Measurements from ENCODE around the gene PSMB1. TPM values are rescaled to one million over a fixed set of nuclear protein-coding genes. Genes with fewer than 3 reads are reported as not detected.

PSMB1 gene
- total RNA-seq, 1 donor from 2014 or later = 420 TPM

DNA sequence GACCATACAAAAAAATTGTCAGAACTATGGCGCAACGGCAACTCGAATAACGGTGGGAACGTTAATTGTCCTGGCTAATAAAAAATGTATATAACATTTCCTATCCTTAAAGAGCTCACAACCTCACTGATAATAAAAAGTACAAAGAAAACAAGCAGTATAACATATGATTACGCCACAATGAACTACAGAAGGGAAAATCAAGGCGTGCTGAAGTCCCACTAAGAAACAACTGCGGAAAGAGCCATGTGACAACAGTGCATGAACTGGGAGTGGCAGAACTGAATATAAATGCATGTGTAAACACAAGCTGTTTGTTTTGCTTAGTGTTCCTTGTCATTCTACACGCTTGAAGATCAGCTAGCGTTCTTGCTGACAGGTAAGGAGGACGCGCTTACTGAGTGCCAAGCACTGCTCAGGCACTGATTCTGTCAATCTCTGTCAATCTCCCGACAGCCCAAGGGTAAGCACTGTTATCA is 466 bp upstream of the PSMB1 start:
- TF ChIP-seq, protein P1, sequence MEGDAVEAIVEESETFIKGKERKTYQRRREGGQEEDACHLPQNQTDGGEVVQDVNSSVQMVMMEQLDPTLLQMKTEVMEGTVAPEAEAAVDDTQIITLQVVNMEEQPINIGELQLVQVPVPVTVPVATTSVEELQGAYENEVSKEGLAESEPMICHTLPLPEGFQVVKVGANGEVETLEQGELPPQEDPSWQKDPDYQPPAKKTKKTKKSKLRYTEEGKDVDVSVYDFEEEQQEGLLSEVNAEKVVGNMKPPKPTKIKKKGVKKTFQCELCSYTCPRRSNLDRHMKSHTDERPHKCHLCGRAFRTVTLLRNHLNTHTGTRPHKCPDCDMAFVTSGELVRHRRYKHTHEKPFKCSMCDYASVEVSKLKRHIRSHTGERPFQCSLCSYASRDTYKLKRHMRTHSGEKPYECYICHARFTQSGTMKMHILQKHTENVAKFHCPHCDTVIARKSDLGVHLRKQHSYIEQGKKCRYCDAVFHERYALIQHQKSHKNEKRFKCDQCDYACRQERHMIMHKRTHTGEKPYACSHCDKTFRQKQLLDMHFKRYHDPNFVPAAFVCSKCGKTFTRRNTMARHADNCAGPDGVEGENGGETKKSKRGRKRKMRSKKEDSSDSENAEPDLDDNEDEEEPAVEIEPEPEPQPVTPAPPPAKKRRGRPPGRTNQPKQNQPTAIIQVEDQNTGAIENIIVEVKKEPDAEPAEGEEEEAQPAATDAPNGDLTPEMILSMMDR (IDR thresholded peaks at IDR 0.05) = no peak
- TF ChIP-seq EZH2 (IDR thresholded peaks at IDR 0.05) (no peak), EZH2phosphoT487 (IDR thresholded peaks at IDR 0.05) (no peak)
- Histone ChIP-seq H4K20me1 (ENCODE audit: low read depth) (peaks cover 55% of the 10 kb centered on the region), H3K27me3 (no peaks in the 10 kb centered on the region), H3K36me3 (peaks cover 4% of the 10 kb centered on the region), H3K9ac (no peak overlapping the region), H3K4me3 (peak overlapping the region; percentile 95), H3K4me1 (peaks cover 23% of the 10 kb centered on the region), H3K9me3 (ENCODE audit: low read depth) (no peaks in the 10 kb centered on the region), H3K4me2 (peak overlapping the region; percentile 93), H3K79me2 (ENCODE audit: low read depth) (peaks cover 86% of the 10 kb centered on the region), H2AFZ (replicated peaks) (peak overlapping the region; percentile 94), H3K27ac (no peak overlapping the region), H3F3A (ENCODE audit: low read depth) (peaks cover 13% of the 10 kb centered on the region)
- Mint-ChIP-seq H3K9me3 (no peaks in the 10 kb centered on the region), H3K27me3 (ENCODE audit: insufficient read depth, low read depth) (no peaks in the 10 kb centered on the region), H3K36me3 (peaks cover 2% of the 10 kb centered on the region), H3K4me1 (peaks cover 15% of the 10 kb centered on the region), H3K27ac (no peak overlapping the region), H3K4me3 (no peak overlapping the region)
- DNase-seq (ENCODE audit: low spot score) = no peak

DNA sequence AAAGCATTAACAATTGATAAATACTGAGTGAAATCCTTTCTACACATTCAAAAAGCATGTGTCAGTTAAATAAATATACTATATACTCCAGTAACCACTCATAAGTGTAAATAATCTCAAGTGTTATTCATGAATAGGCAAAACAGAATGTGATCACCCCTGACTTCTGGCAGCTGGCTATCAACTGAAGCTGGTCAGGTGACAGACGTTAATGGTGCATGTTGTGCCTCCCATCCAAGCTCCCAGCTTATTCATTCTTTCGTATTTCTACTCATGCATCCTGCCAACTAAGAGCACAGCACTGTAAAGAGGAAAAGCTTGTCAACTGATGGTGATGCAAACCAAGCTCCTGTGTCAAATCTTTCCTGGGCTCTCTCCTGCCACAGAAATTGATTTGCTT is 7.7 kb downstream of the PSMB1 start:
- H2AFZ ChIP-seq (replicated peaks) = no peak overlapping the region
- H3K4me1 Mint-ChIP-seq = peaks cover 3% of the 10 kb centered on the region
- no peaks in the 10 kb centered on the region for H3K9me3 Mint-ChIP-seq
- H3K36me3 ChIP-seq = peaks cover 40% of the 10 kb centered on the region
- no peak overlapping the region for H3K27ac ChIP-seq
- H3K27me3 Mint-ChIP-seq (ENCODE audit: insufficient read depth, low read depth) = no peaks in the 10 kb centered on the region
- H4K20me1 ChIP-seq (ENCODE audit: low read depth) = peaks cover 42% of the 10 kb centered on the region
- no peaks in the 10 kb centered on the region for H3F3A ChIP-seq (ENCODE audit: low read depth)
- no peak overlapping the region for H3K9ac ChIP-seq
- H3K4me2 ChIP-seq = no peak overlapping the region
- peaks cover 20% of the 10 kb centered on the region for H3K36me3 Mint-ChIP-seq
- peaks cover 90% of the 10 kb centered on the region for H3K79me2 ChIP-seq (ENCODE audit: low read depth)
- no peaks in the 10 kb centered on the region for H3K4me1 ChIP-seq
- no peak for DNase-seq (ENCODE audit: low spot score)
- no peaks in the 10 kb centered on the region for H3K27me3 ChIP-seq
- no peak overlapping the region for H3K4me3 Mint-ChIP-seq
- H3K4me3 ChIP-seq = no peak overlapping the region
- no peak for TF ChIP-seq EZH2phosphoT487 (IDR thresholded peaks at IDR 0.05)
- TF ChIP-seq, protein P1 (IDR thresholded peaks at IDR 0.05) = no peak
- TF ChIP-seq EZH2 (IDR thresholded peaks at IDR 0.05) = no peak
- no peaks in the 10 kb centered on the region for H3K9me3 ChIP-seq (ENCODE audit: low read depth)
- H3K27ac Mint-ChIP-seq = no peak overlapping the region

DNA sequence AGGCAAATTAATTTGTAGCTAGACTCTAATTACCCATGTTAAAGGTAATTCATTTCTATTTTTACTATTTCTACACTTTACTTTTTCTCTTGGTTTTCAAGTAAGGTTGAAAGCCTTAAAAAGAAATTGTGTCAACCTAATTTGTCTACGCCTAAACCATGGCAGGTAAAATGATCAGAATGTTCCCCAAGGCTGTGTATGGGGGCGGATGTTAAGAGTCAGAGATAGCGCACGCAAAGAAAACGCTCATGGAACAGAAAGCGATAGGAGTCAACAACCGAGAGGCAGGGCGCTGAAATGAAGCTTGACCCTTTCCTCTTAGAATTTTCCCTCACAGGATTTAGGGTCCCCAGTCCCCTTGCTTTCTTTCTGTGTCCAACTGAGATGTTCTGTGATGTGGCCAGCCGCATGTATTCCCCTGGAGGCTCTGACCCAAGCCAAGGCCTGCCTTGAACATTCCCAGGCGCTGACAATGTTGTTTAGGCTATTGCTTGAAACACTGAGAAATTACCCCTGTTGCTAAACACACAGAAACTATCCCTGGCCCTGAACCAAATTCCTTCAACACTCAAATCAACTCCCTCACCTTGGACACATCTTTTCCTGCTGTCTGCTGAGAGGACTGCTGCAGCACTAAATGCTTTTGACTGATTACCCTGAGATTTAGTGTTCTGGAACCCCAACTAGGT is 10.9 kb downstream of the PSMB1 start:
- H3K27ac Mint-ChIP-seq = no peak overlapping the region
- Histone ChIP-seq H3K27ac (no peak overlapping the region), H3K27me3 (no peaks in the 10 kb centered on the region), H3F3A (ENCODE audit: low read depth) (no peaks in the 10 kb centered on the region), H2AFZ (replicated peaks) (no peak overlapping the region), H3K36me3 (peaks cover 39% of the 10 kb centered on the region), H3K9ac (no peak overlapping the region), H3K4me3 (no peak overlapping the region), H3K4me2 (no peak overlapping the region), H3K9me3 (ENCODE audit: low read depth) (no peaks in the 10 kb centered on the region), H4K20me1 (ENCODE audit: low read depth) (peaks cover 29% of the 10 kb centered on the region), H3K4me1 (no peaks in the 10 kb centered on the region), H3K79me2 (ENCODE audit: low read depth) (peaks cover 76% of the 10 kb centered on the region)
- H3K9me3 Mint-ChIP-seq = no peaks in the 10 kb centered on the region
- no peaks in the 10 kb centered on the region for H3K4me1 Mint-ChIP-seq
- DNase-seq (ENCODE audit: low spot score) = no peak
- H3K4me3 Mint-ChIP-seq = no peak overlapping the region
- TF ChIP-seq, protein P1 (IDR thresholded peaks at IDR 0.05) = no peak
- TF ChIP-seq EZH2phosphoT487 (IDR thresholded peaks at IDR 0.05) (no peak), EZH2 (IDR thresholded peaks at IDR 0.05) (no peak)
- no peaks in the 10 kb centered on the region for H3K27me3 Mint-ChIP-seq (ENCODE audit: insufficient read depth, low read depth)
- H3K36me3 Mint-ChIP-seq = peaks cover 25% of the 10 kb centered on the region
